ENCODE measurements around the gene LIN7B. TPM values are rescaled to one million over a fixed set of nuclear protein-coding genes. Genes with fewer than 3 reads are reported as not detected.

Gene LIN7B
- total and polyA plus RNA-seq, 9 of the 15 experiments (the other 6 are each of a cell fraction or from before 2014, with no cell fraction given) = 0.89 to 15.7 (median 4.0) TPM

DNA sequence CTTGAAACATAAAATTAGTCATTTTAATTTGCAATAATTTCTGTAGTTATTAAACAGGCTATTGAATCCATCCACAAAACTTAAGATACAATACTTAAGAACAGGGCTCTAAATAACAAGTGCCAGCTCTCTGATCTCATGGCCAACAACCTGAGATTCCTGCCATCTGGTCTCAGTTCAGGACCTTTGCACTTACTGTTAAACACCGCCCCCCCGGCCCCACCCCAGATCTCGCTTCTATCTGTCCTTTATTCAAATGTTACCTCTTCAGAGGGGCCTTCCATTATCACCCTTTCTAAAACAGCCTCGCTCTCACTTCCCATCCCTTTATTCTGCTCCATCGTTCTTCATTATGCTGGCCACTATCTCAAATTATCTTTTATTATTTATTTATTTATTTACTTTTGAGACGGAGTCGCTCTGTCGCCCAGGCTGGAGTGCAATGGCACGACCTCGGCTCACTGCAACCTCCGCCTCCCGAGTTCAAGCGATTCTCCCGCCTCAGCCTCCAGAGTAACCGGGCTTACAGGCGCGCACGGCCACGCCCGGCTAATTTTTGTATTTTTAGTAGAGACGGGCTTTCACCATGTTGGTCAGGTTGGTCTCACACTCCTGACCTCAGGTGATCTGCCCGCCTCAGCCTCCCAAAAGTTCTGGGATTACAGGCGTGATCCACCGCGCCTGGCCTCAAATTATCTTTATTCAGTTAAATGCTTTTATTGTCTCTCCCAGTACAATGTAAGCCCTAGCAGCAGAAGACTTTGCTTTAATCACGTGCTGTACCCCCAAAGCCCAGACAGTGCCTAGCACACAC lies 29.8 kb upstream of the LIN7B start (continued):
- TF ChIP-seq ZNF24 (IDR thresholded peaks at IDR 0.05) = no peak
- TF ChIP-seq, protein P1, sequence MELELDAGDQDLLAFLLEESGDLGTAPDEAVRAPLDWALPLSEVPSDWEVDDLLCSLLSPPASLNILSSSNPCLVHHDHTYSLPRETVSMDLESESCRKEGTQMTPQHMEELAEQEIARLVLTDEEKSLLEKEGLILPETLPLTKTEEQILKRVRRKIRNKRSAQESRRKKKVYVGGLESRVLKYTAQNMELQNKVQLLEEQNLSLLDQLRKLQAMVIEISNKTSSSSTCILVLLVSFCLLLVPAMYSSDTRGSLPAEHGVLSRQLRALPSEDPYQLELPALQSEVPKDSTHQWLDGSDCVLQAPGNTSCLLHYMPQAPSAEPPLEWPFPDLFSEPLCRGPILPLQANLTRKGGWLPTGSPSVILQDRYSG (tag; conservative IDR thresholded peaks at IDR 0.05; ENCODE audit: low read depth) = peak; percentile 38; the same call in 1 of the 2 replicates
- peak; percentile 29; the same call in 1 of the 2 replicates for TF ChIP-seq E2F3 (CRISPR knock-in tag; IDR thresholded peaks at IDR 0.05)
- 0 out of 2 replicates have a peak, but pooled peaks have one; percentile 8 for TF ChIP-seq MYC (IDR thresholded peaks at IDR 0.05; ENCODE audit: low read depth, low read length)
- TF ChIP-seq MYC (CRISPR knock-in tag; IDR thresholded peaks at IDR 0.05; ENCODE audit: borderline replicate concordance, low read depth) = no peak
- no peak for TF ChIP-seq ZKSCAN3 (CRISPR knock-in tag; IDR thresholded peaks at IDR 0.05)
- no peak for TF ChIP-seq ZNF507 (tag; conservative IDR thresholded peaks at IDR 0.05)
- no peak for TF ChIP-seq GATAD2B (IDR thresholded peaks at IDR 0.05; ENCODE audit: borderline replicate concordance)
- 0 out of 2 replicates have a peak, but pooled peaks have one; percentile 7 for TF ChIP-seq MTA2 (IDR thresholded peaks at IDR 0.05; ENCODE audit: low read depth)
- peak; percentile 51; the same call in 1 of the 2 replicates for TF ChIP-seq NFRKB (IDR thresholded peaks at IDR 0.05; ENCODE audit: low read depth)
- TF ChIP-seq FOXK2 (conservative IDR thresholded peaks at IDR 0.05 in 1 of 2, IDR thresholded peaks at IDR 0.05 in 1 of 2; ENCODE audit: low read depth in 2 of 2) = no peak
- TF ChIP-seq, protein P2, sequence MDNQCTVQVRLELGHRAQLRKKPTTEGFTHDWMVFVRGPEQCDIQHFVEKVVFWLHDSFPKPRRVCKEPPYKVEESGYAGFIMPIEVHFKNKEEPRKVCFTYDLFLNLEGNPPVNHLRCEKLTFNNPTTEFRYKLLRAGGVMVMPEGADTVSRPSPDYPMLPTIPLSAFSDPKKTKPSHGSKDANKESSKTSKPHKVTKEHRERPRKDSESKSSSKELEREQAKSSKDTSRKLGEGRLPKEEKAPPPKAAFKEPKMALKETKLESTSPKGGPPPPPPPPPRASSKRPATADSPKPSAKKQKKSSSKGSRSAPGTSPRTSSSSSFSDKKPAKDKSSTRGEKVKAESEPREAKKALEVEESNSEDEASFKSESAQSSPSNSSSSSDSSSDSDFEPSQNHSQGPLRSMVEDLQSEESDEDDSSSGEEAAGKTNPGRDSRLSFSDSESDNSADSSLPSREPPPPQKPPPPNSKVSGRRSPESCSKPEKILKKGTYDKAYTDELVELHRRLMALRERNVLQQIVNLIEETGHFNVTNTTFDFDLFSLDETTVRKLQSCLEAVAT (IDR thresholded peaks at IDR 0.05) = peak in 1 of 2 experiments; percentile 9; a peak in 1 of 4 replicates
- peak; percentile 22; the same call in 1 of the 2 replicates for TF ChIP-seq NR2C1 (IDR thresholded peaks at IDR 0.05)
- TF ChIP-seq NR2C1 (tag; IDR thresholded peaks at IDR 0.05) = 0 out of 2 replicates have a peak, but pooled peaks have one; percentile 7
- no peak for TF ChIP-seq STAT5B (CRISPR knock-in tag; IDR thresholded peaks at IDR 0.05)
- TF ChIP-seq HDAC8 (tag; IDR thresholded peaks at IDR 0.05) = no peak
- no peak for TF ChIP-seq ZNF316 (IDR thresholded peaks at IDR 0.05)
- no peak for TF ChIP-seq KAT7 (CRISPR knock-in tag; IDR thresholded peaks at IDR 0.05; ENCODE audit: borderline replicate concordance)
- peak; percentile 22; the same call in 1 of the 2 replicates for TF ChIP-seq NBN (IDR thresholded peaks at IDR 0.05; ENCODE audit: low read depth)
- 0 out of 2 replicates have a peak, but pooled peaks have one; percentile 13 for TF ChIP-seq ZNF175 (CRISPR knock-in tag; IDR thresholded peaks at IDR 0.05; ENCODE audit: low read depth)
- no peak for TF ChIP-seq CEBPB (tag; IDR thresholded peaks at IDR 0.05)
